K562 (cell line): ENCODE results near the gene ZNF860. TPM values are rescaled to one million over a fixed set of nuclear protein-coding genes. Genes with fewer than 3 reads are reported as not detected.

Experiments
- ATAC-seq: fragments of 200-7000 bp; cut with Tn5 transposase; 3 replicates; pipeline ENCODE4 v1.9.1; 2020; ENCODE audit warnings: moderate library complexity
- BruUV-seq: library from RNA; stranded (reverse); fragments of 400-500 nt; replicated peaks from 2 replicates; lab custom pipeline; 2021; lab: Mats Ljungman, UMichigan
- CTCF ChIA-PET: fragments of 300-600 bp; formaldehyde crosslinking; extraction: SDS; loops from one replicate; lab custom pipeline; 2021; ENCODE audit warnings: low intra/inter-chr PET ratio; lab: Yijun Ruan, JAX
- POLR2A ChIA-PET: fragments of 300-600, 350-650 bp; sonication (Branson Sonifier 250); formaldehyde crosslinking; extraction: SDS; loops from one replicate; lab custom pipeline; 2021; ENCODE audit warnings: antibody characterized with exemption, inconsistent platforms; lab: Yijun Ruan, JAX
- DNase-seq, 4 experiments: peaks; one replicate each; pipeline versions ENCODE4 v3.0.0 to v3.0.0-alpha.2; 2011 to 2018; ENCODE audit warnings: low spot score in 3 of 4, mixed read lengths in 3 of 4; ENCODE audit errors: extremely low read depth in 1 of 4
- FAIRE-seq: peaks from 2 replicates; lab custom pipeline; 2011; peaks lifted over from hg19 to GRCh38; lab: Jason Lieb, UNC
- H2AFZ ChIP-seq: 2 replicates; pipeline ENCODE4 v1.6.0; 2011; ENCODE audit warnings: low read depth, low read length, control low read depth, inconsistent platforms
- H3K27ac ChIP-seq: fragments of 200-600 bp; 3 replicates; pipeline ENCODE4 v1.8.0; 2011; ENCODE audit warnings: low read depth, mild to moderate bottlenecking, control low read depth, inconsistent platforms, low read length, moderate library complexity, mixed read lengths; ENCODE audit errors: extremely low read depth
- H3K27me3 ChIP-seq, 2 experiments: fragments of 300-600 bp in 1 of 2; 2 replicates in 1 of 2; 3 replicates in 1 of 2; pipeline versions ENCODE4 v1.6.0 to v1.8.0; 2011; ENCODE audit warnings: inconsistent platforms in 2 of 2, low read length in 2 of 2, mild to moderate bottlenecking in 1 of 2, mixed read lengths in 1 of 2, moderate library complexity in 1 of 2; ENCODE audit not compliant: control insufficient read depth in 2 of 2, insufficient read depth in 2 of 2
- H3K36me3 ChIP-seq: fragments of 300-600 bp; 3 replicates; pipeline ENCODE4 v1.8.0; 2011; ENCODE audit warnings: mild to moderate bottlenecking, low read length, inconsistent platforms; ENCODE audit not compliant: control insufficient read depth, insufficient read depth
- H3K4me1 ChIP-seq, 2 experiments: fragments of 200-600 bp in 1 of 2; replicated peaks in 1 of 2; 2 replicates in 1 of 2; 3 replicates in 1 of 2; pipeline versions ENCODE4 v1.5.1 to v1.8.0; 2011; ENCODE audit warnings: inconsistent platforms in 2 of 2, low read length in 2 of 2, mild to moderate bottlenecking in 1 of 2, mixed read lengths in 1 of 2, moderate library complexity in 1 of 2; ENCODE audit not compliant: control insufficient read depth in 2 of 2, insufficient read depth in 2 of 2
- H3K4me2 ChIP-seq: 2 replicates; pipeline ENCODE4 v1.6.1; 2011; ENCODE audit warnings: low read length, control low read depth, inconsistent platforms, mixed read lengths; ENCODE audit not compliant: insufficient read depth
- H3K4me3 ChIP-seq: fragments of 200-600 bp; sonication (generic), shearing (Covaris generic); 2 replicates; pipeline ENCODE4 v1.5.1; 2016; ENCODE audit warnings: control low read depth, inconsistent platforms
- H3K79me2 ChIP-seq: fragments of 200-600 bp; 3 replicates; pipeline ENCODE4 v1.8.0; 2011; ENCODE audit warnings: low read length, inconsistent platforms; ENCODE audit not compliant: control insufficient read depth, insufficient read depth
- H3K9ac ChIP-seq, 2 experiments: 2 replicates each; pipeline versions ENCODE4 v1.6.0 to v1.6.1; 2011; ENCODE audit warnings: low read depth in 2 of 2, low read length in 2 of 2, control low read depth in 1 of 2, inconsistent platforms in 1 of 2, mild to moderate bottlenecking in 1 of 2, mixed read lengths in 1 of 2; ENCODE audit not compliant: insufficient read depth in 1 of 2
- H3K9me1 ChIP-seq: one replicate; pipeline ENCODE4 v1.6.0; 2011; ENCODE audit warnings: inconsistent platforms, mild to moderate bottlenecking, low read length, moderate library complexity; ENCODE audit not compliant: control insufficient read depth, insufficient read depth
- H3K9me3 ChIP-seq: replicated peaks from 2 replicates; pipeline ENCODE4 v1.5.1; 2011; ENCODE audit warnings: low read depth, low read length, inconsistent platforms; ENCODE audit not compliant: control insufficient read depth, insufficient read depth
- H4K20me1 ChIP-seq: replicated peaks from 2 replicates; pipeline ENCODE4 v1.6.1; 2011; ENCODE audit warnings: low read length, inconsistent platforms, mixed read lengths; ENCODE audit not compliant: control insufficient read depth, insufficient read depth
- CBFA2T3 ChIP-seq: fragments of 450-650 bp; IDR thresholded peaks from 2 replicates; pipeline ENCODE4 v1.6.1; 2017
- ELF4 ChIP-seq: fragments of 450-650 bp; formaldehyde crosslinking; IDR thresholded peaks from 2 replicates; pipeline ENCODE4 v1.4.0; 2022; ENCODE audit warnings: missing genetic modification characterization
- NFIX ChIP-seq: fragments of 250-450 bp; sonication (Bioruptor Pico); IDR thresholded peaks from 2 replicates; pipeline ENCODE4 v1.4.0; 2020; ENCODE audit warnings: low read depth, mild to moderate bottlenecking, moderate library complexity
- NRF1 ChIP-seq, 2 experiments: fragments of 450-650 bp; IDR thresholded peaks in 1 of 2; conservative IDR thresholded peaks in 1 of 2; 2 replicates each; pipeline ENCODE4 v1.6.1; 2014; ENCODE audit warnings: mild to moderate bottlenecking in 2 of 2
- PBX2 ChIP-seq, 2 experiments: IDR thresholded peaks in 1 of 2; conservative IDR thresholded peaks in 1 of 2; 2 replicates each; pipeline ENCODE4 v1.6.1; 2016; ENCODE audit warnings: low read depth in 2 of 2, mild to moderate bottlenecking in 1 of 2, missing compliant biosample characterization in 1 of 2, missing genetic modification characterization in 1 of 2, moderate library complexity in 1 of 2
- PTRF ChIP-seq: fragments of 450-650 bp; IDR thresholded peaks from 2 replicates; pipeline ENCODE4 v1.6.1; 2016; ENCODE audit warnings: mild to moderate bottlenecking, missing genetic modification characterization, missing compliant biosample characterization
- RBFOX2 ChIP-seq: fragments of 200-400 bp; formaldehyde crosslinking; IDR thresholded peaks from 2 replicates; pipeline ENCODE4 v1.6.1; 2017; ENCODE audit warnings: low read depth, mild to moderate bottlenecking, low read length, moderate library complexity
- TCFL5 ChIP-seq: fragments of 250-450 bp; sonication (Bioruptor Pico); conservative IDR thresholded peaks from 2 replicates; pipeline ENCODE4 v1.6.1; 2021; ENCODE audit warnings: mild to moderate bottlenecking, moderate library complexity, matching md5 sums
- ZFP36 ChIP-seq: fragments of 150-350 bp; IDR thresholded peaks from 2 replicates; pipeline ENCODE4 v1.6.1; 2018; ENCODE audit warnings: low read length, low read depth; ENCODE audit not compliant: partially characterized antibody
- ZNF12 ChIP-seq: sonication (generic); formaldehyde crosslinking; IDR thresholded peaks from 2 replicates; pipeline ENCODE4 v1.4.0; 2020; ENCODE audit warnings: mild to moderate bottlenecking, missing genetic modification reagents
- ZNF445 ChIP-seq: fragments of 250-450 bp; sonication (Bioruptor Pico); IDR thresholded peaks from 2 replicates; pipeline ENCODE4 v1.4.0; 2020; ENCODE audit warnings: low read depth, mild to moderate bottlenecking, moderate library complexity
- ZNF57 ChIP-seq: fragments of 450-650 bp; formaldehyde crosslinking; IDR thresholded peaks from 2 replicates; pipeline ENCODE4 v1.4.0; 2020; ENCODE audit warnings: mild to moderate bottlenecking, moderate library complexity
- WGBS: fragments of 100-300 bp; shearing (Covaris generic); methylation state at CpG from one replicate; pipeline ENCODE4 v1.1.6; 2016; ENCODE audit warnings: low coverage, mixed read lengths; ENCODE audit not compliant: insufficient coverage; ENCODE audit errors: missing lambda C conversion rate; 5-methylcytosine and 5-hydroxymethylcytosine counted together
- in situ Hi-C: fragments of 300-500 bp; cut with MboI; formaldehyde crosslinking; loops from 4 replicates; pipeline ENCODE4 v1.15.0; 2018; ENCODE audit warnings: inconsistent platforms, mixed read lengths
- intact Hi-C: fragments of 100-400 bp; cut with micrococcal nuclease; formaldehyde crosslinking; loops from 2 replicates; pipeline ENCODE4 v1.14.2; 2022
- polyA plus RNA-seq, 8 experiments: library from polyadenylated mRNA; depleted of rRNA in 4 of 8; stranded (reverse) in 5 of 8; unstranded in 3 of 8; fragments of >200 nt; fragmentation: Nextera tagmentation in 2 of 8; fragmentation: Illumina TruSeq in 1 of 8; extraction: Ambion mirVana in 2 of 8; extraction: Trizol in 1 of 8; gene quantifications; 2 replicates each; pipeline versions ENCODE4 v1.2.1 to v1.2.3, GENCODE V29; 2011 to 2014; ENCODE audit warnings: inconsistent platforms in 1 of 8, missing spikeins in 1 of 8
- total RNA-seq, 7 experiments: library from RNA; depleted of rRNA in 6 of 7; stranded (reverse); fragments of >200 nt in 6 of 7; fragmentation: Illumina TruSeq in 2 of 7; extraction: Trizol in 2 of 7; gene quantifications; 2 replicates each; pipeline versions ENCODE4 v1.2.1 to v1.2.3, GENCODE V29; 2011 to 2021; ENCODE audit warnings: low replicate concordance in 1 of 7
- TF ChIP-seq, protein P1 (sequence below): fragments of 450-650 bp; conservative IDR thresholded peaks from 2 replicates; pipeline ENCODE4 v1.6.1; 2016; ENCODE audit warnings: missing genetic modification characterization, low read depth, mild to moderate bottlenecking, control low read depth, missing compliant biosample characterization
- TF ChIP-seq, protein P2 (sequence below): fragments of 250-450 bp; sonication (Bioruptor Pico); IDR thresholded peaks from 2 replicates; pipeline ENCODE4 v1.4.0; 2020; ENCODE audit warnings: mild to moderate bottlenecking, moderate library complexity

Gene ZNF860
- total and polyA plus RNA-seq, 9 of the 15 experiments (the other 6 are each of a cell fraction or from before 2014, with no cell fraction given) = not detected

DNA sequence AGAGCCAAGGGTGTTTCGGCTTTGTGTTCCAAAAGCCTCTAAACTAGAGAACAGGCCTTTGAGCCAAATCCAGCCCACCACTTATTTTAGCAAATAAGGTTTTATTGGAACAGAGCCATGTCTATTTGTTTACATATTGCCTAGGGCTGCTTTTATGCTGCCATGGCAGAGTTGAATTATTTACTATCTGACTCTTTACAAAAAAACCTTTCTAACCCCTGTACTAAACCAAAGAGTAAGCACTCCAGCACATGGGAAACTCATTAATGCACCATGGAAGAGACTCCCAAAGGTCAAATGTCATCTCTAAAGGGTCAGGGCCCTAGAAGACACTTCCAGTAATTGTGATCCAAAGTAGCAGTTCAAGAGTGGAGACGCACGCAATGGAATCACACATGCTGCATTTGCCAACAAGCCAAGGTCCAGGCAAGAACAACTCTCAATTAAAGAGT lies 22.8 kb upstream of the ZNF860 start:
- Histone ChIP-seq H3K4me3 (no peak overlapping the region), H4K20me1 (no peaks in the 10 kb centered on the region; the same call in 1 of the 2 replicates), H3K9me3 (no peaks in the 10 kb centered on the region), H3K27me3 (peaks cover 0 to 2% of the 10 kb centered on the region in 2 experiments; a peak in 1 of 5 replicates), H3K9ac (no peak overlapping the region), H3K79me2 (no peaks in the 10 kb centered on the region), H3K36me3 (no peaks in the 10 kb centered on the region), H2AFZ (no peak overlapping the region), H3K4me2 (no peak overlapping the region), H3K4me1 (no peaks in the 10 kb centered on the region), H3K27ac (no peak overlapping the region), H3K9me1 (no peaks in the 10 kb centered on the region)
- BruUV-seq = no TSS peak
- FAIRE-seq (no peak), ATAC-seq (no peak), DNase-seq (no peak)
- WGBS = 0% methylated on average over 3 of the region's 3 CpGs
- in situ Hi-C loops = no loop called here
- CTCF ChIA-PET = no interaction called here
- POLR2A ChIA-PET = no interaction called here
- intact Hi-C loops = no loop called here
- TF ChIP-seq ZNF12 (CRISPR knock-in tag) = no peak
- no peak for TF ChIP-seq NRF1 (conservative IDR thresholded peaks at IDR 0.05 in 1 of 2, IDR thresholded peaks at IDR 0.05 in 1 of 2)
- no peak for TF ChIP-seq PBX2 (CRISPR knock-in tag; IDR thresholded peaks at IDR 0.05; ENCODE audit: low read depth)
- no peak for TF ChIP-seq PBX2 (tag; conservative IDR thresholded peaks at IDR 0.05; ENCODE audit: low read depth)
- TF ChIP-seq, protein P1, sequence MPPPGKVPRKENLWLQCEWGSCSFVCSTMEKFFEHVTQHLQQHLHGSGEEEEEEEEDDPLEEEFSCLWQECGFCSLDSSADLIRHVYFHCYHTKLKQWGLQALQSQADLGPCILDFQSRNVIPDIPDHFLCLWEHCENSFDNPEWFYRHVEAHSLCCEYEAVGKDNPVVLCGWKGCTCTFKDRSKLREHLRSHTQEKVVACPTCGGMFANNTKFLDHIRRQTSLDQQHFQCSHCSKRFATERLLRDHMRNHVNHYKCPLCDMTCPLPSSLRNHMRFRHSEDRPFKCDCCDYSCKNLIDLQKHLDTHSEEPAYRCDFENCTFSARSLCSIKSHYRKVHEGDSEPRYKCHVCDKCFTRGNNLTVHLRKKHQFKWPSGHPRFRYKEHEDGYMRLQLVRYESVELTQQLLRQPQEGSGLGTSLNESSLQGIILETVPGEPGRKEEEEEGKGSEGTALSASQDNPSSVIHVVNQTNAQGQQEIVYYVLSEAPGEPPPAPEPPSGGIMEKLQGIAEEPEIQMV (tag) = no peak
- TF ChIP-seq, protein P2, sequence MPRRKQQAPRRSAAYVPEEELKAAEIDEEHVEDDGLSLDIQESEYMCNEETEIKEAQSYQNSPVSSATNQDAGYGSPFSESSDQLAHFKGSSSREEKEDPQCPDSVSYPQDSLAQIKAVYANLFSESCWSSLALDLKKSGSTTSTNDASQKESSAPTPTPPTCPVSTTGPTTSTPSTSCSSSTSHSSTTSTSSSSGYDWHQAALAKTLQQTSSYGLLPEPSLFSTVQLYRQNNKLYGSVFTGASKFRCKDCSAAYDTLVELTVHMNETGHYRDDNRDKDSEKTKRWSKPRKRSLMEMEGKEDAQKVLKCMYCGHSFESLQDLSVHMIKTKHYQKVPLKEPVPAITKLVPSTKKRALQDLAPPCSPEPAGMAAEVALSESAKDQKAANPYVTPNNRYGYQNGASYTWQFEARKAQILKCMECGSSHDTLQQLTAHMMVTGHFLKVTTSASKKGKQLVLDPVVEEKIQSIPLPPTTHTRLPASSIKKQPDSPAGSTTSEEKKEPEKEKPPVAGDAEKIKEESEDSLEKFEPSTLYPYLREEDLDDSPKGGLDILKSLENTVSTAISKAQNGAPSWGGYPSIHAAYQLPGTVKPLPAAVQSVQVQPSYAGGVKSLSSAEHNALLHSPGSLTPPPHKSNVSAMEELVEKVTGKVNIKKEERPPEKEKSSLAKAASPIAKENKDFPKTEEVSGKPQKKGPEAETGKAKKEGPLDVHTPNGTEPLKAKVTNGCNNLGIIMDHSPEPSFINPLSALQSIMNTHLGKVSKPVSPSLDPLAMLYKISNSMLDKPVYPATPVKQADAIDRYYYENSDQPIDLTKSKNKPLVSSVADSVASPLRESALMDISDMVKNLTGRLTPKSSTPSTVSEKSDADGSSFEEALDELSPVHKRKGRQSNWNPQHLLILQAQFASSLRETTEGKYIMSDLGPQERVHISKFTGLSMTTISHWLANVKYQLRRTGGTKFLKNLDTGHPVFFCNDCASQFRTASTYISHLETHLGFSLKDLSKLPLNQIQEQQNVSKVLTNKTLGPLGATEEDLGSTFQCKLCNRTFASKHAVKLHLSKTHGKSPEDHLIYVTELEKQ (CRISPR knock-in tag) = no peak
- TF ChIP-seq ZNF445 (CRISPR knock-in tag) = no peak
- no peak for TF ChIP-seq ZNF57 (CRISPR knock-in tag)
- TF ChIP-seq TCFL5 (CRISPR knock-in tag) = no peak
- TF ChIP-seq NFIX = no peak
- TF ChIP-seq CBFA2T3 = no peak
- no peak for TF ChIP-seq RBFOX2
- TF ChIP-seq PTRF (tag) = no peak
- TF ChIP-seq ZFP36 = no peak
- no peak for TF ChIP-seq ELF4
